OCI-LY7 (cell line): ENCODE results near the gene SLC22A14. TPM values are rescaled to one million over a fixed set of nuclear protein-coding genes. Genes with fewer than 3 reads are reported as not detected.

Experiments used
- BruUV-seq: library from RNA; stranded (reverse); fragments of 400-500 nt; replicated peaks from 2 replicates; lab custom pipeline; 2021; lab: Mats Ljungman, UMichigan
- CTCF ChIA-PET: fragments of 300-600 bp; sonication (Branson Sonifier 250); formaldehyde crosslinking; loops from one replicate; lab custom pipeline; 2022; ENCODE audit warnings: antibody characterized with exemption; ENCODE audit not compliant: unreplicated experiment; lab: Charles Lee
- POLR2A ChIA-PET: fragments of 300-600 bp; sonication (Branson Sonifier 250); formaldehyde crosslinking; loops from one replicate; lab custom pipeline; 2022; ENCODE audit warnings: antibody characterized with exemption; lab: Charles Lee
- DNase-seq: peaks from one replicate; pipeline ENCODE4 v3.0.0-alpha.2; 2015; ENCODE audit warnings: low spot score
- H2AFZ ChIP-seq: fragments of 200-600 bp; sonication (generic), shearing (Covaris generic); 2 replicates; pipeline ENCODE4 v1.6.1; 2014; ENCODE audit warnings: mild to moderate bottlenecking, antibody characterized with exemption, low read length, moderate library complexity
- H3K27ac ChIP-seq: fragments of 200-600 bp; sonication (generic); 2 replicates; pipeline ENCODE4 v1.5.1; 2014; ENCODE audit warnings: mixed run types, low read depth, mild to moderate bottlenecking, moderate library complexity, low read length, inconsistent platforms; ENCODE audit not compliant: poor library complexity, severe bottlenecking
- H3K36me3 ChIP-seq: fragments of 200-600 bp; sonication (generic); 2 replicates; pipeline ENCODE4 v1.6.1; 2014; ENCODE audit warnings: mild to moderate bottlenecking, antibody characterized with exemption, low read length, moderate library complexity, mixed read lengths; ENCODE audit not compliant: insufficient read depth
- H3K4me1 ChIP-seq: fragments of 200-600 bp; sonication (generic); 2 replicates; pipeline ENCODE4 v1.5.1; 2014; ENCODE audit warnings: mild to moderate bottlenecking, low read length; ENCODE audit not compliant: insufficient read depth, poor library complexity, severe bottlenecking
- H3K4me2 ChIP-seq: fragments of 200-600 bp; sonication (generic); 2 replicates; pipeline ENCODE4 v1.6.1; 2014; ENCODE audit warnings: mild to moderate bottlenecking, low read length
- H3K4me3 ChIP-seq: fragments of 200-600 bp; sonication (generic); 2 replicates; pipeline ENCODE4 v1.5.1; 2014; ENCODE audit warnings: mild to moderate bottlenecking, low read depth, low read length; ENCODE audit not compliant: poor library complexity, severe bottlenecking
- H3K79me2 ChIP-seq: fragments of 200-600 bp; sonication (generic); 2 replicates; pipeline ENCODE4 v1.6.1; 2016; ENCODE audit warnings: low read depth, mild to moderate bottlenecking, low read length, moderate library complexity, mixed read lengths; ENCODE audit not compliant: insufficient read depth
- H3K9me2 ChIP-seq: fragments of 200-600 bp; sonication (generic); 2 replicates; pipeline ENCODE4 v1.6.1; 2016; ENCODE audit warnings: mild to moderate bottlenecking, low read length, mixed read lengths; ENCODE audit not compliant: insufficient read depth
- H3K9me3 ChIP-seq: fragments of 200-600 bp; sonication (generic); 2 replicates; pipeline ENCODE4 v1.6.1; 2014; ENCODE audit warnings: mild to moderate bottlenecking, mixed run types, low read length, mixed read lengths
- H4K20me1 ChIP-seq: fragments of 200-600 bp; sonication (generic); 2 replicates; pipeline ENCODE4 v1.6.1; 2014; ENCODE audit warnings: mild to moderate bottlenecking, antibody characterized with exemption, low read length, moderate library complexity, mixed read lengths; ENCODE audit not compliant: insufficient read depth
- CTCF ChIP-seq: fragments of 200-600 bp; sonication (generic); conservative IDR thresholded peaks from 2 replicates; pipeline ENCODE4 v1.5.1; 2014; ENCODE audit warnings: mild to moderate bottlenecking, antibody characterized with exemption, low read length, moderate library complexity, mixed read lengths
- EZH2phosphoT487 ChIP-seq: fragments of 200-600 bp; sonication (generic); IDR thresholded peaks from 2 replicates; pipeline ENCODE4 v1.6.1; 2018; ENCODE audit warnings: low read depth, borderline replicate concordance, mild to moderate bottlenecking, mixed run types, antibody characterized with exemption, low read length, moderate library complexity, mixed read lengths
- intact Hi-C: fragments of 100-400 bp; cut with micrococcal nuclease; formaldehyde crosslinking; loops from one replicate; pipeline ENCODE4 v1.10.0; 2022; ENCODE audit not compliant: unreplicated experiment
- total RNA-seq, 2 experiments: library from RNA; depleted of rRNA in 1 of 2; stranded (reverse); fragments of >200 nt in 1 of 2; shearing (Covaris generic) in 1 of 2; gene quantifications; 2 replicates each; pipeline ENCODE4 v1.2.3, GENCODE V29; 2014 to 2022

Gene SLC22A14
- total RNA-seq, 2 experiments from 2014 or later: not detected

- peaks cover 10% of the 10 kb centered on the region for H3K4me1 ChIP-seq
- no peak for DNase-seq
- H3K79me2 ChIP-seq: no peaks in the 10 kb centered on the region
- POLR2A ChIA-PET: no interaction called here
- no TSS peak for BruUV-seq
- no peak overlapping the region for H3K4me3 ChIP-seq
- CTCF ChIA-PET: no interaction called here
- no peaks in the 10 kb centered on the region for H3K9me2 ChIP-seq
- no peak overlapping the region for H3K4me2 ChIP-seq
- H4K20me1 ChIP-seq: no peaks in the 10 kb centered on the region
- no peak overlapping the region for H2AFZ ChIP-seq
- TF ChIP-seq EZH2phosphoT487: no peak
- no peak for TF ChIP-seq CTCF
- intact Hi-C loops: loop anchor here (5.0 kb wide), 1 partner anchor 232 kb away; no protein-coding TSS in a partner anchor
- peaks cover 14% of the 10 kb centered on the region for H3K36me3 ChIP-seq
- no peaks in the 10 kb centered on the region for H3K9me3 ChIP-seq
- no peak overlapping the region for H3K27ac ChIP-seq
Measured at GRCh38 chr3:38348903-38349302, 66.8 kb downstream of the SLC22A14 start.

DNA sequence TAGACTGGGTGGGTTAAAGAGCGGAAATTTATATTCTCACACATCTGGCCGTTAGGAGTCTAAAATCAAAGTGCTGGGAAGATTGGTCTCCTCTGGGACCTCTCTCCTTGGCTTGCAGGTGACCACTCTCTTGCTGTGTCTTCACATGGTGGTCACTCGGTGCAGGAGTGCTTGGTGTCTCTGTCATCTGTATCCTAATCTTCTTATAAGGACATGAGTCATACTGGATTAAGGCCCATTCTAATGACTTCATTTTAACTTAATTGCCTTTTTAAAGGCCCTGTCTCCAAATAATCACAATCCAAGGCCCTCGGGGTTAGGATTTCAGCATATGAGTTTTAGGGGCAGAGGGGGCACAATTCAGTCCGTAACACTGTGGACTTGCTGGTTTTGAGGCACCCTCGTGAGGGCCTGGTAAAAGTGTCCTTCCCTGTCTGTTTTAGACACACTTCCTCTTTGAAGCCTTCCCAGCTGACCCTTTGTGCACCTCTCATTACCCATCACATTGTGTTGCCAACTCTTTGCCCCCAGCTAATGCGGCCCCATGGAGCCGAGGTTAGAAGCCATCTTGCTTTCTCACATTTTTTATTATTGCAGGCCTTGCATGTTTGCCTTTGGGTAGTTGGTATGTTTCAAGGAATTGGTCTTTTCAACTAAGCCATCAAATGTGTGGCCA, 67.7 kb downstream of the SLC22A14 start:
- H3K36me3 ChIP-seq: peaks cover 14% of the 10 kb centered on the region
- no peaks in the 10 kb centered on the region for H3K9me2 ChIP-seq
- TF ChIP-seq EZH2phosphoT487: no peak
- no peak for TF ChIP-seq CTCF
- DNase-seq: no peak
- no peak overlapping the region for H2AFZ ChIP-seq
- no peak overlapping the region for H3K27ac ChIP-seq
- H3K4me3 ChIP-seq: no peak overlapping the region
- H3K4me1 ChIP-seq: peaks cover 10% of the 10 kb centered on the region
- ChIA-PET POLR2A (interaction anchor here (1.0 kb wide), 1 partner anchor 475 kb away, joined by 3 read pairs; no protein-coding TSS in a partner anchor), CTCF (no interaction called here)
- intact Hi-C loops: loop anchor here (5.0 kb wide), 1 partner anchor 233 kb away; no protein-coding TSS in a partner anchor
- H4K20me1 ChIP-seq: no peaks in the 10 kb centered on the region
- H3K4me2 ChIP-seq: no peak overlapping the region
- H3K79me2 ChIP-seq: no peaks in the 10 kb centered on the region
- BruUV-seq: no TSS peak
- no peaks in the 10 kb centered on the region for H3K9me3 ChIP-seq

DNA sequence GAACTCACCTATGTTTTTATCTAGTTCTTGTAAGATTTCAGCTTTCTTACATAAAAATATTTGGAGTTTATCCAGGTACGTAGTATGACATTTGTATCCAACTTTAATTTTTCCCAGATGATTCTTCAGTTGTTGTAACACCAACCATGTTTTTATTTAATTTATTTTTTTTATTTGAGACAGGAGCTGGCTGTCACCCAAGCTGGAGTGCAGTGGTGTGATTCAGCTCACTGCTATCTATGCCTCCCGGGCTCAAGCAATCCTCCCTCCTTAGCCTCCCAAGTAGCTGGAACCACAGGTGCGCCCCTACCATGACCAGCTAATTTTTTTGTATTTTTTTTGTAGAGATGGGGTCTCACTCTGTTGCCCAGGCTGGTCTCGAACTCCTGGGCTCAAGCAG, 71.1 kb downstream of the SLC22A14 start:
- Histone ChIP-seq H3K4me3 (no peak overlapping the region), H3K36me3 (peaks cover 18% of the 10 kb centered on the region), H3K9me2 (no peaks in the 10 kb centered on the region), H4K20me1 (no peaks in the 10 kb centered on the region), H3K4me1 (no peaks in the 10 kb centered on the region), H2AFZ (no peak overlapping the region), H3K4me2 (no peak overlapping the region), H3K27ac (no peak overlapping the region), H3K79me2 (no peaks in the 10 kb centered on the region), H3K9me3 (no peaks in the 10 kb centered on the region)
- no peak for TF ChIP-seq CTCF
- intact Hi-C loops: no loop called here
- POLR2A ChIA-PET: interaction anchor here (0.6 kb wide), 2 partner anchors 11 to 120 kb away, joined by 3 to 4 read pairs; no protein-coding TSS in a partner anchor
- CTCF ChIA-PET: no interaction called here
- DNase-seq: no peak
- BruUV-seq: no TSS peak
